ENCODE data around the gene GPC5.

Gene GPC5

GRCh38 chr13:91372911-91373310 is 25.5 kb upstream of the GPC5 start:
- no peak overlapping the region for H3K4me3 ChIP-seq (ENCODE audit: low read length)
- H3K27ac ChIP-seq (ENCODE audit: low read length): no peak overlapping the region
- no peaks in the 10 kb centered on the region for H3K9me3 ChIP-seq (ENCODE audit: control insufficient read depth, low read depth, low read length)
- H3K36me3 ChIP-seq (ENCODE audit: control insufficient read depth, low read depth, low read length): no peaks in the 10 kb centered on the region
- no peaks in the 10 kb centered on the region for H3K4me1 ChIP-seq (ENCODE audit: control insufficient read depth, low read depth, low read length)
- H3K27me3 ChIP-seq (ENCODE audit: control insufficient read depth, insufficient read depth, low read length): no peaks in the 10 kb centered on the region
- no peak overlapping the region for H3K9ac ChIP-seq (ENCODE audit: low read length)

DNA sequence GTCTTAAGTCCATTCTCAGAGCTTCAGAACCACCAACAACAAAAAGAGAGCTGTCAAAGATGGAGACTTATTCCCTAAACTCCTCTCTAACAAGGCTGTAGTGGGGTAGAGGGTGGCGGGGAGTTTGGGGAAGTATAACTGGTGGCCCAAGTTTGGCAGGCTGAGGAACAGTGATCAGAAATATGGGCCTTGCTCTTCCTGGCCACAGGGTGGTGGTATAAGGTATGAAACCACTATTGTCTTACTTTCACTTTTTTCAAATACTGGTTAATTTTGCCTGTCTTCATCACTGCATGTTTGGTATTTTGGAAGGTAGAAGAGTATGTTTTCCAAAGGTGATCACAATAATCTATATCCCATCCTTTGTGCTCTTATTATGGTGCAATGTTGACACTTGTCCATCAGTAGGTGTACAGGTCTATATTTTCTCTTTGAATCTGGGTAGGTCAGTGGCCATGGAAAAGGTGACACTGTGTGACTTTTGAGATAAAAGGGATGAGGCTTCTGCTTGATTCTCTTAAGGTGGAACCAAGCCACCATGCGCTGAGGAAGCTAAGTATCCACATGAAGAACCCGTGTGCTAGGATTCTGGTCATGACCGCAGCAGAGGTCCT is 23.2 kb upstream of the GPC5 start:
- no peak overlapping the region for H3K4me3 ChIP-seq (ENCODE audit: low read length)

DNA sequence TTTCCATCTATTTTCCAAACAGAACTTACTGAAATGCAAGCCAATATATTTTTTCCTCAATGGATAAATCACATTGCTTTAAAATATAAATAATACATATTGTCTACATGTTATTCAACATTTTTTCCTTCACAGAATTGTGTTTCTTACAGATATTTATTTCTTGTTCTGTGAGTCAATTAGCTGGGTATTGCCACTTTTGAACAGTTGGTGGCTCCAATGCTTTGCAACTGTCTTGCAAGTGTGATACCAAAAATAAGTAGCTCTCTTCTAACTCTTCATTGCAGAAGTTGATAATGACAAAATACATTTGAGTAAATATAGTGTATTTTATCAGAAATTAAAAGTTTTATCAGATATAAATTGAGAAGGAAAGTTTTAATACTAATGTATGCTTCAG is 17.1 kb upstream of the GPC5 start:
- no peaks in the 10 kb centered on the region for H3K4me1 ChIP-seq (ENCODE audit: control insufficient read depth, low read depth, low read length)

More for the DNA sequence above, 23.2 kb upstream of the GPC5 start:
- Histone ChIP-seq H3K27me3 (ENCODE audit: control insufficient read depth, insufficient read depth, low read length) (no peaks in the 10 kb centered on the region), H3K9ac (ENCODE audit: low read length) (no peak overlapping the region), H3K9me3 (ENCODE audit: control insufficient read depth, low read depth, low read length) (no peaks in the 10 kb centered on the region), H3K36me3 (ENCODE audit: control insufficient read depth, low read depth, low read length) (no peaks in the 10 kb centered on the region), H3K27ac (ENCODE audit: low read length) (no peak overlapping the region), H3K4me1 (ENCODE audit: control insufficient read depth, low read depth, low read length) (no peaks in the 10 kb centered on the region)

GRCh38 chr13:91383836-91384235 is 14.6 kb upstream of the GPC5 start:
- Histone ChIP-seq H3K36me3 (ENCODE audit: control insufficient read depth, low read depth, low read length) (no peaks in the 10 kb centered on the region), H3K9me3 (ENCODE audit: control insufficient read depth, low read depth, low read length) (no peaks in the 10 kb centered on the region), H3K9ac (ENCODE audit: low read length) (no peak overlapping the region), H3K27ac (ENCODE audit: low read length) (no peak overlapping the region), H3K4me3 (ENCODE audit: low read length) (no peak overlapping the region), H3K27me3 (ENCODE audit: control insufficient read depth, insufficient read depth, low read length) (no peaks in the 10 kb centered on the region), H3K4me1 (ENCODE audit: control insufficient read depth, low read depth, low read length) (no peaks in the 10 kb centered on the region)

More for the DNA sequence above, 17.1 kb upstream of the GPC5 start:
- Histone ChIP-seq H3K4me3 (ENCODE audit: low read length) (no peak overlapping the region), H3K9me3 (ENCODE audit: control insufficient read depth, low read depth, low read length) (no peaks in the 10 kb centered on the region), H3K9ac (ENCODE audit: low read length) (no peak overlapping the region), H3K36me3 (ENCODE audit: control insufficient read depth, low read depth, low read length) (no peaks in the 10 kb centered on the region), H3K27ac (ENCODE audit: low read length) (no peak overlapping the region), H3K27me3 (ENCODE audit: control insufficient read depth, insufficient read depth, low read length) (no peaks in the 10 kb centered on the region)

GRCh38 chr13:91384896-91385295 is 13.5 kb upstream of the GPC5 start:
- Histone ChIP-seq H3K9me3 (ENCODE audit: control insufficient read depth, low read depth, low read length) (no peaks in the 10 kb centered on the region), H3K4me3 (ENCODE audit: low read length) (no peak overlapping the region), H3K36me3 (ENCODE audit: control insufficient read depth, low read depth, low read length) (no peaks in the 10 kb centered on the region), H3K9ac (ENCODE audit: low read length) (no peak overlapping the region), H3K27ac (ENCODE audit: low read length) (no peak overlapping the region), H3K27me3 (ENCODE audit: control insufficient read depth, insufficient read depth, low read length) (no peaks in the 10 kb centered on the region), H3K4me1 (ENCODE audit: control insufficient read depth, low read depth, low read length) (no peaks in the 10 kb centered on the region)

GRCh38 chr13:91389186-91389585 is 9.2 kb upstream of the GPC5 start:
- Histone ChIP-seq H3K36me3 (ENCODE audit: control insufficient read depth, low read depth, low read length) (no peaks in the 10 kb centered on the region), H3K9ac (ENCODE audit: low read length) (no peak overlapping the region), H3K4me3 (ENCODE audit: low read length) (no peak overlapping the region), H3K9me3 (ENCODE audit: control insufficient read depth, low read depth, low read length) (no peaks in the 10 kb centered on the region), H3K27ac (ENCODE audit: low read length) (no peak overlapping the region), H3K4me1 (ENCODE audit: control insufficient read depth, low read depth, low read length) (no peaks in the 10 kb centered on the region), H3K27me3 (ENCODE audit: control insufficient read depth, insufficient read depth, low read length) (no peaks in the 10 kb centered on the region)

GRCh38 chr13:91397595-91397994 is 826 bp upstream of the GPC5 start:
- Histone ChIP-seq H3K4me1 (ENCODE audit: control insufficient read depth, low read depth, low read length) (peaks cover 3% of the 10 kb centered on the region), H3K9me3 (ENCODE audit: control insufficient read depth, low read depth, low read length) (no peaks in the 10 kb centered on the region), H3K27ac (ENCODE audit: low read length) (no peak overlapping the region), H3K4me3 (ENCODE audit: low read length) (no peak overlapping the region), H3K27me3 (ENCODE audit: control insufficient read depth, insufficient read depth, low read length) (peaks cover 50% of the 10 kb centered on the region), H3K36me3 (ENCODE audit: control insufficient read depth, low read depth, low read length) (no peaks in the 10 kb centered on the region), H3K9ac (ENCODE audit: low read length) (no peak overlapping the region)

- no peak overlapping the region for H3K9ac ChIP-seq (ENCODE audit: low read length)
- peaks cover 50% of the 10 kb centered on the region for H3K27me3 ChIP-seq (ENCODE audit: control insufficient read depth, insufficient read depth, low read length)
- peaks cover 3% of the 10 kb centered on the region for H3K4me1 ChIP-seq (ENCODE audit: control insufficient read depth, low read depth, low read length)
- H3K36me3 ChIP-seq (ENCODE audit: control insufficient read depth, low read depth, low read length): no peaks in the 10 kb centered on the region
- H3K4me3 ChIP-seq (ENCODE audit: low read length): peak overlapping the region; percentile 75
- no peak overlapping the region for H3K27ac ChIP-seq (ENCODE audit: low read length)
- H3K9me3 ChIP-seq (ENCODE audit: control insufficient read depth, low read depth, low read length): no peaks in the 10 kb centered on the region
Observed at GRCh38 chr13:91399189-91400062, 1.0 kb downstream of the GPC5 start.

GRCh38 chr13:91400063-91400399 is 1.6 kb downstream of the GPC5 start:
- Histone ChIP-seq H3K27ac (ENCODE audit: low read length) (no peak overlapping the region), H3K9ac (ENCODE audit: low read length) (no peak overlapping the region), H3K9me3 (ENCODE audit: control insufficient read depth, low read depth, low read length) (no peaks in the 10 kb centered on the region), H3K4me1 (ENCODE audit: control insufficient read depth, low read depth, low read length) (peaks cover 3% of the 10 kb centered on the region), H3K36me3 (ENCODE audit: control insufficient read depth, low read depth, low read length) (no peaks in the 10 kb centered on the region), H3K4me3 (ENCODE audit: low read length) (no peak overlapping the region), H3K27me3 (ENCODE audit: control insufficient read depth, insufficient read depth, low read length) (peaks cover 50% of the 10 kb centered on the region)

DNA sequence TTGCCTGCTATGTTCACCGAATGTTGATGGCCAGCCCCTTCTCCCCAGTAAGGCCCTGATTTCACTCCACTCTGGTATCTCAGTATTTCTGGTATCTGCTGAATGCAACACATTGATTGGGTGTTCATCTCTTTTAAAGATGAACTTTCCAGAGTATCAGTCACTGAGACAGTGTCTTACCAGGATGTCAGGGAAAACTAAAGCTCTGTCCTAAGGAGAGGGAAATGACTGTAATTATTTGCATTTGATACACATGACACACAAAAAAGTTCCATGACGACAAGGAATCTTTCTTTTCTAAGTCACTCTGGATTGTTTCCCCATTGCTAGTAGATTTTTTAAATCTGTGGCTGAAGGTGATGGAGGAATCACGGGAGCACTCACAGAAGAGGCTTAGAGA is 2.2 kb downstream of the GPC5 start:
- Histone ChIP-seq H3K36me3 (ENCODE audit: control insufficient read depth, low read depth, low read length) (no peaks in the 10 kb centered on the region), H3K4me3 (ENCODE audit: low read length) (no peak overlapping the region), H3K27ac (ENCODE audit: low read length) (no peak overlapping the region), H3K9me3 (ENCODE audit: control insufficient read depth, low read depth, low read length) (no peaks in the 10 kb centered on the region), H3K4me1 (ENCODE audit: control insufficient read depth, low read depth, low read length) (peaks cover 3% of the 10 kb centered on the region), H3K27me3 (ENCODE audit: control insufficient read depth, insufficient read depth, low read length) (peaks cover 50% of the 10 kb centered on the region), H3K9ac (ENCODE audit: low read length) (no peak overlapping the region)

DNA sequence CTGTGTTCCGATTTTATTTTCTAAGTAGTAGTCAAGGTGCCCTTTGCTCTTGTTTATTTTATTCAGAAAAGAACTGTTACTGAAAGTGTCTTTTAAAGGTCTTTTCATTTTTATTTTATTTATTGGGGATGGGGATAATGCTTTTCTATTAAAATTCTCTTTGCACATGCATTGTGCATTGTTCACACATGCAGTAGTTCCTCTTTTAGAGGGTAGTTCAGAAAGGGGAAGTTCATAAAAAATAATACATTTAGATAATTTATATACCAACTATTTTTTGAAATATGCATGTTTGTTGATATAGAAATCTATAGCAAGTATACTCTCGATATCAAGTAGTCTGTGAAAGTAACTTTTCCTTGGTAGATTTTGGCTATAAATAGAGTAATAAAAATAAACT is 3.5 kb downstream of the GPC5 start:
- Histone ChIP-seq H3K27me3 (ENCODE audit: control insufficient read depth, insufficient read depth, low read length) (peaks cover 46% of the 10 kb centered on the region), H3K27ac (ENCODE audit: low read length) (no peak overlapping the region), H3K9me3 (ENCODE audit: control insufficient read depth, low read depth, low read length) (no peaks in the 10 kb centered on the region), H3K4me1 (ENCODE audit: control insufficient read depth, low read depth, low read length) (peaks cover 3% of the 10 kb centered on the region), H3K9ac (ENCODE audit: low read length) (no peak overlapping the region), H3K36me3 (ENCODE audit: control insufficient read depth, low read depth, low read length) (no peaks in the 10 kb centered on the region), H3K4me3 (ENCODE audit: low read length) (no peak overlapping the region)

DNA sequence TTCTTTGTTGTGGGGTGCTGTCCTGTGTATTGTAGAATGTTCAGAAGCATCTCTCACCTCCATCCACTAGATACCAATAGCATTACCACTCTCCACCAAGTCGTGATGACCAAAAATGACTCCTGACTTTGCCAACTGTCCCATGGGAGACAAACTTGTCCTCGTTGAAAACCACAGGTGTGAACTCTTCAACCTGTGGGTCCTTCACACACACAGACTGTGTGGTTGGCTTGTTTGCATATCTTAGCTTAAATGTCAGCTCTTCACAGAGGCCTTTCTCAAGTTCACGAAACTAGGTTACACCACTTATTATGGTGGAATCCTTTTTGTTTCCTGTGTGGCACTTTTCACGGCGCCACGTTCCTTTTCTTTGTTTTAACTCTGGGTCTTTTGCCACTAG is 6.8 kb downstream of the GPC5 start:
- Histone ChIP-seq H3K9ac (ENCODE audit: low read length) (no peak overlapping the region), H3K27ac (ENCODE audit: low read length) (no peak overlapping the region), H3K4me1 (ENCODE audit: control insufficient read depth, low read depth, low read length) (no peaks in the 10 kb centered on the region), H3K9me3 (ENCODE audit: control insufficient read depth, low read depth, low read length) (no peaks in the 10 kb centered on the region), H3K4me3 (ENCODE audit: low read length) (no peak overlapping the region), H3K36me3 (ENCODE audit: control insufficient read depth, low read depth, low read length) (no peaks in the 10 kb centered on the region), H3K27me3 (ENCODE audit: control insufficient read depth, insufficient read depth, low read length) (peaks cover 14% of the 10 kb centered on the region)

All from iPS-18a (cell line).